A549 (cell line): ENCODE data around the gene HCAR2. TPM values are rescaled to one million over a fixed set of nuclear protein-coding genes. Genes with fewer than 3 reads are reported as not detected.
A peak's percentile ranks its signal among the peaks of the same experiment; 100 is the strongest.
"Not testable (repeated sequence)": the region's sequence is repeated elsewhere in the genome, so short reads cannot be mapped to it uniquely, and the experiment has no call there.

Experiments used
- ATAC-seq, 2 experiments: fragments of 200-7000 bp in 1 of 2; fragments of >200 bp in 1 of 2; cut with Nextera tagmentation in 1 of 2; cut with Tn5 transposase in 1 of 2; 3 replicates each; pipeline versions ENCODE4 v1.8.0 to v1.9.1; 2018 to 2020; ENCODE audit warnings: mild to moderate bottlenecking in 1 of 2, moderate library complexity in 1 of 2
- CTCF ChIA-PET: fragments of 300-600 bp; sonication (Branson Sonifier 250); formaldehyde crosslinking; extraction: SDS; loops from one replicate; lab custom pipeline; 2021; ENCODE audit warnings: antibody characterized with exemption, inconsistent platforms; lab: Yijun Ruan, JAX
- POLR2A ChIA-PET: fragments of 350-600 bp; formaldehyde crosslinking; extraction: SDS; loops from one replicate; lab custom pipeline; 2021; ENCODE audit warnings: antibody characterized with exemption, inconsistent platforms; lab: Yijun Ruan, JAX
- DNase-seq, 2 experiments: peaks; one replicate each; pipeline versions ENCODE4 v3.0.0 to v3.0.0-alpha.2; 2011 to 2016; ENCODE audit warnings: low read depth in 1 of 2, low spot score in 1 of 2
- FAIRE-seq: peaks from 2 replicates; lab custom pipeline; 2011; peaks lifted over from hg19 to GRCh38; lab: Jason Lieb, UNC
- H3K27ac ChIP-seq, 2 experiments: fragments of >200 bp; sonication (Bioruptor Twin); formaldehyde crosslinking; 3 replicates each; pipeline ENCODE4 v1.5.1; 2016 to 2017
- H3K4me1 ChIP-seq: fragments of >200 bp; sonication (Bioruptor Twin); formaldehyde crosslinking; 3 replicates; pipeline ENCODE4 v1.6.1; 2016
- H3K4me2 ChIP-seq: fragments of >200 bp; sonication (Bioruptor Twin); formaldehyde crosslinking; 3 replicates; pipeline ENCODE4 v1.6.1; 2016
- H3K4me3 ChIP-seq: fragments of >200 bp; sonication (Bioruptor Twin); formaldehyde crosslinking; 3 replicates; pipeline ENCODE4 v1.5.1; 2016
- H3K9me3 ChIP-seq: fragments of >200 bp; sonication (Bioruptor Twin); formaldehyde crosslinking; 3 replicates; pipeline ENCODE4 v1.6.1; 2016
- BCL3 ChIP-seq: fragments of >200 bp; sonication (Bioruptor Twin); formaldehyde crosslinking; IDR thresholded peaks from 3 replicates; pipeline ENCODE4 v1.6.1; 2016
- BHLHE40 ChIP-seq: IDR thresholded peaks from 2 replicates; pipeline ENCODE4 v1.6.1; 2012; ENCODE audit warnings: low read depth, low read length, inconsistent platforms
- CEBPB ChIP-seq, 2 experiments: fragments of >200 bp in 1 of 2; sonication (Bioruptor Twin) in 1 of 2; formaldehyde crosslinking in 1 of 2; IDR thresholded peaks; 2 replicates each; pipeline ENCODE4 v1.6.1; 2012 to 2016
- CHD2 ChIP-seq: fragments of 150-350 bp; IDR thresholded peaks from 2 replicates; pipeline ENCODE4 v1.6.1; 2014; ENCODE audit warnings: low read length; ENCODE audit not compliant: partially characterized antibody
- CHD4 ChIP-seq: fragments of 200-600 bp; sonication (generic); IDR thresholded peaks from 2 replicates; pipeline ENCODE4 v1.6.1; 2016; ENCODE audit warnings: antibody characterized with exemption, mild to moderate bottlenecking, borderline replicate concordance
- CTCF ChIP-seq: fragments of >200 bp; sonication (Bioruptor Twin); formaldehyde crosslinking; IDR thresholded peaks from 3 replicates; pipeline ENCODE4 v1.5.1; 2016
- E2F6 ChIP-seq: IDR thresholded peaks from 2 replicates; pipeline ENCODE4 v1.6.1; 2012; ENCODE audit warnings: low read depth, borderline replicate concordance
- EHF ChIP-seq: fragments of 250-450 bp; sonication (Bioruptor Pico); IDR thresholded peaks from 2 replicates; pipeline ENCODE4 v1.5.0; 2020; ENCODE audit warnings: mild to moderate bottlenecking
- EHMT2 ChIP-seq: fragments of 200-600 bp; sonication (generic); IDR thresholded peaks from 2 replicates; pipeline ENCODE4 v1.6.1; 2016; ENCODE audit warnings: antibody characterized with exemption, low read depth, mild to moderate bottlenecking, moderate library complexity
- EP300 ChIP-seq, 2 experiments: fragments of >200 bp; sonication (Bioruptor Twin); formaldehyde crosslinking; IDR thresholded peaks; 2 replicates in 1 of 2; 3 replicates in 1 of 2; pipeline ENCODE4 v1.6.1; 2016 to 2017
- FOXS1 ChIP-seq: fragments of 250-450 bp; sonication (Bioruptor Pico); IDR thresholded peaks from 2 replicates; pipeline ENCODE4 v1.5.0; 2020; ENCODE audit warnings: mild to moderate bottlenecking, moderate library complexity
- HDAC2 ChIP-seq: fragments of 200-600 bp; sonication (generic); IDR thresholded peaks from 2 replicates; pipeline ENCODE4 v1.6.1; 2016
- HES2 ChIP-seq: fragments of >200 bp; sonication (Bioruptor Twin); formaldehyde crosslinking; IDR thresholded peaks from 2 replicates; pipeline ENCODE4 v1.6.1; 2016
- HEYL ChIP-seq: fragments of 250-450 bp; sonication (Bioruptor Pico); IDR thresholded peaks from 2 replicates; pipeline ENCODE4 v1.8.0; 2021; ENCODE audit warnings: mild to moderate bottlenecking, moderate library complexity
- HOXA7 ChIP-seq: fragments of 250-450 bp; sonication (Bioruptor Pico); IDR thresholded peaks from 2 replicates; pipeline ENCODE4 v1.5.0; 2020; ENCODE audit warnings: mild to moderate bottlenecking, moderate library complexity
- HOXB5 ChIP-seq: fragments of 250-450 bp; sonication (Bioruptor Pico); IDR thresholded peaks from 2 replicates; pipeline ENCODE4 v1.5.0; 2020; ENCODE audit warnings: mild to moderate bottlenecking, moderate library complexity
- MAFK ChIP-seq: fragments of 450-650 bp; IDR thresholded peaks from 2 replicates; pipeline ENCODE4 v1.6.1; 2014; ENCODE audit not compliant: partially characterized antibody
- MAZ ChIP-seq: fragments of 150-350 bp; IDR thresholded peaks from 2 replicates; pipeline ENCODE4 v1.6.1; 2014; ENCODE audit warnings: antibody characterized with exemption, low read depth, low read length, borderline replicate concordance
- MYC ChIP-seq: IDR thresholded peaks from 2 replicates; pipeline ENCODE4 v1.6.1; 2012; ENCODE audit warnings: mild to moderate bottlenecking, inconsistent platforms, low read length, improper control_type of control experiment, borderline replicate concordance
- NFE2L2 ChIP-seq: fragments of 150-350 bp; conservative IDR thresholded peaks from 2 replicates; pipeline ENCODE4 v1.6.1; 2014; ENCODE audit warnings: low read length
- NPAS2 ChIP-seq: fragments of 250-450 bp; sonication (Bioruptor Pico); IDR thresholded peaks from 2 replicates; pipeline ENCODE4 v1.8.0; 2022; ENCODE audit warnings: mild to moderate bottlenecking, moderate library complexity, borderline replicate concordance
- NR3C1 ChIP-seq: fragments of >200 bp; sonication (Bioruptor Twin); formaldehyde crosslinking; IDR thresholded peaks from 3 replicates; pipeline ENCODE4 v1.6.1; 2017
- PBX3 ChIP-seq: IDR thresholded peaks from 2 replicates; pipeline ENCODE4 v1.6.1; 2012
- POLR2AphosphoS2 ChIP-seq: conservative IDR thresholded peaks from 2 replicates; pipeline ENCODE4 v1.6.1; 2012; ENCODE audit warnings: low read length, improper control_type of control experiment, inconsistent platforms
- RAD21 ChIP-seq, 2 experiments: fragments of >200 bp in 1 of 2; sonication (Bioruptor Twin) in 1 of 2; formaldehyde crosslinking in 1 of 2; IDR thresholded peaks in 1 of 2; conservative IDR thresholded peaks in 1 of 2; 2 replicates in 1 of 2; 3 replicates in 1 of 2; pipeline ENCODE4 v1.6.1; 2012 to 2018; ENCODE audit warnings: inconsistent platforms in 1 of 2
- SMC3 ChIP-seq: fragments of >200 bp; sonication (Bioruptor Twin); formaldehyde crosslinking; IDR thresholded peaks from 3 replicates; pipeline ENCODE4 v1.6.1; 2018; ENCODE audit warnings: inconsistent platforms
- TP53 ChIP-seq: fragments of 250-450 bp; sonication (Bioruptor Pico); IDR thresholded peaks from 2 replicates; pipeline ENCODE4 v1.5.0; 2021; ENCODE audit warnings: mild to moderate bottlenecking, moderate library complexity
- ZC3H11A ChIP-seq: fragments of 450-650 bp; IDR thresholded peaks from 2 replicates; pipeline ENCODE4 v1.6.1; 2014; ENCODE audit warnings: antibody characterized with exemption, mild to moderate bottlenecking
- ZSCAN20 ChIP-seq: fragments of 250-450 bp; sonication (Bioruptor Pico); IDR thresholded peaks from 2 replicates; pipeline ENCODE4 v1.8.0; 2022; ENCODE audit warnings: mild to moderate bottlenecking, moderate library complexity
- WGBS: methylation state at CpG from one replicate; pipeline ENCODE4 v1.1.6; 2017; ENCODE audit errors: missing lambda C conversion rate; 5-methylcytosine and 5-hydroxymethylcytosine counted together
- polyA minus RNA-seq: library from RNA; depleted of rRNA, polyadenylated mRNA; stranded (reverse); fragments of >200 nt; gene quantifications from 2 replicates; pipeline ENCODE4 v1.2.3, GENCODE V29; 2011; rRNA and poly(A)+ RNA removed
- polyA plus RNA-seq, 4 experiments: library from polyadenylated mRNA; depleted of rRNA in 3 of 4; stranded (reverse); fragments of >200 nt; fragmentation: RNase III in 1 of 4; extraction: RNeasy Plus Mini Kit Qiagen cat#74134 plus additional on column Dnase treatment in 1 of 4; gene quantifications; 2 replicates in 3 of 4; 3 replicates in 1 of 4; pipeline ENCODE4 v1.2.3, GENCODE V29; 2011 to 2017

The HCAR2 gene
- polyA plus RNA-seq (2011; rRNA removed) (0.07 and 0.09 TPM in 2 replicates), polyA plus RNA-seq (2017; fragmentation: RNase III; extraction: RNeasy Plus Mini Kit Qiagen cat#74134 plus additional on column Dnase treatment) (0.07 TPM in 1 of 3 replicates, not detected in the others), polyA minus RNA-seq (0.34 and 0.37 TPM in 2 replicates)
- polyA plus RNA-seq (2012; cell fraction: cytosol; rRNA removed) = 0.05 and 0.12 TPM in 2 replicates
- polyA plus RNA-seq (2012; cell fraction: nucleus; rRNA removed) = 0.19 and 0.39 TPM in 2 replicates

- ATAC-seq, H3K4me1 ChIP-seq, H3K4me3 ChIP-seq, CTCF ChIA-PET, POLR2A ChIA-PET, H3K27ac ChIP-seq, FAIRE-seq: not testable (repeated sequence)
- DNase-seq = peak in 1 of 2 experiments; percentile 42
- WGBS = 70% methylated on average over 22 of the region's 22 CpGs
- peak within 1 kb of the TSS; percentile 11; the same call in 1 of the 3 replicates for H3K4me2 ChIP-seq
- TF ChIP-seq CEBPB (IDR thresholded peaks at IDR 0.05) = peak; percentile 18 to 36; a peak in 1 of 4 replicates
- TF ChIP-seq, all 56 proteins: peak for 1; not testable (repeated sequence) for 55
- not testable (repeated sequence) for H3K9me3 ChIP-seq
Measured at GRCh38 chr12:122702890-122703611, at the start of gene HCAR2. Gene HCAR2 (minus strand): TSS chr12:122703357. CDS start chr12:122703283, 74 bp downstream.

GRCh38 chr12:122752464-122753318, 49.5 kb upstream of the HCAR2 start, which contains the start of gene DENR:
Gene DENR (plus strand): TSS chr12:122752824. CDS start chr12:122753702, 878 bp downstream.
- under 1% methylated on average over 44 of the region's 73 CpGs for WGBS
- peak; percentile 93 to 97 for ATAC-seq
- Histone ChIP-seq H3K9me3 (no peaks in the 10 kb centered on the region), H3K27ac (peak within 1 kb of the TSS; percentile 89 to 92), H3K4me3 (peak within 1 kb of the TSS; percentile 80), H3K4me1 (peaks cover 25% of the 10 kb centered on the region), H3K4me2 (peak within 1 kb of the TSS; percentile 94)
- peak; percentile 98 for DNase-seq
- CTCF ChIA-PET = interaction anchor here (0.6 to 9.0 kb wide), 47 partner anchors 9 to 598 kb away, joined by 3 to 143 read pairs (median 4); no protein-coding TSS in a partner anchor
- FAIRE-seq = no peak
- POLR2A ChIA-PET = interaction anchor here (0.6 to 2.1 kb wide), 9 partner anchors 74 to 728 kb away, joined by 3 to 13 read pairs (median 3); partner anchors contain the start of genes KNTC1 and RSRC2
- TF ChIP-seq TP53 (CRISPR knock-in tag) = no peak
- no peak for TF ChIP-seq ZSCAN20
- no peak for TF ChIP-seq HES2
- TF ChIP-seq E2F6 = peak; percentile 72; the same call in 1 of the 2 replicates
- TF ChIP-seq RAD21 (conservative IDR thresholded peaks at IDR 0.05 in 1 of 2, IDR thresholded peaks at IDR 0.05 in 1 of 2) = peak; percentile 94 to 99
- peak; percentile 100 for TF ChIP-seq CHD2
- no peak for TF ChIP-seq HEYL
- TF ChIP-seq BHLHE40 = peak; percentile 99
- TF ChIP-seq NR3C1 = no peak
- no peak for TF ChIP-seq CEBPB (IDR thresholded peaks at IDR 0.05)
- peak; percentile 99 for TF ChIP-seq SMC3
- TF ChIP-seq FOXS1 (CRISPR knock-in tag) = no peak
- TF ChIP-seq MAZ = no peak
- TF ChIP-seq EHF (CRISPR knock-in tag) = no peak
- TF ChIP-seq MAFK = peak; percentile 80
- no peak for TF ChIP-seq CHD4
- no peak for TF ChIP-seq EP300 (IDR thresholded peaks at IDR 0.05)
- TF ChIP-seq CTCF = peak; percentile 91
- TF ChIP-seq NPAS2 = no peak
- TF ChIP-seq PBX3 = 0 out of 2 replicates have a peak, but pooled peaks have one; percentile 48
- TF ChIP-seq HDAC2 = no peak
- no peak for TF ChIP-seq EHMT2
- TF ChIP-seq BCL3 = peak; percentile 91; the same call in 2 of the 3 replicates
- no peak for TF ChIP-seq ZC3H11A
- no peak for TF ChIP-seq NFE2L2
- peak; percentile 77; the same call in 1 of the 2 replicates for TF ChIP-seq MYC
- no peak for TF ChIP-seq POLR2AphosphoS2
- TF ChIP-seq HOXA7 (CRISPR knock-in tag) = no peak
- TF ChIP-seq HOXB5 (CRISPR knock-in tag) = no peak
